CD4-positive, alpha-beta T cell treated with Interleukin-2 at 100 ng/mL for 4 hours (primary cell): ENCODE data around the gene UNC5C.

Experiments used
- DNase-seq: peaks from one replicate; pipeline ENCODE4 v3.0.0-alpha.2; 2020; ENCODE audit warnings: low spot score

Gene UNC5C

DNA sequence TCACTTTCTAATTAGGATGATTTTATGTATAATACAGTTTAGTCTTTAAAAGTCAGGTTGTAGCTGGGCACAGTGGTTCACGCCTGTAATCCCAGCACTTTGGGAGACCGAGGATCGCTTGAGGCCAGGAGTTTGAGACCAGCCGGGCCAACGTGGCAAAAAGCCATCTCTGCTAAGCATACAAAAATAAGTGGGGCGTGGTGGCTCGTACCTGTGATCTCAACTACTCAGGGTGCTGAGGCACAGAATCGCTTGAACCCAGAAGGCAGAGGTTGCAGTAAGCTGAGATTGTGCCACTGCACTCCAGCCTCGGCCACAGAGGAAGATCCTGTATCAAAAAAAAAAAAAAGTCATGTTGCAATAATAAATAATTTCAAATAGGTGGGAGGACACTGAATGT is 426.8 kb downstream of the UNC5C start:
- DNase-seq: no peak

DNA sequence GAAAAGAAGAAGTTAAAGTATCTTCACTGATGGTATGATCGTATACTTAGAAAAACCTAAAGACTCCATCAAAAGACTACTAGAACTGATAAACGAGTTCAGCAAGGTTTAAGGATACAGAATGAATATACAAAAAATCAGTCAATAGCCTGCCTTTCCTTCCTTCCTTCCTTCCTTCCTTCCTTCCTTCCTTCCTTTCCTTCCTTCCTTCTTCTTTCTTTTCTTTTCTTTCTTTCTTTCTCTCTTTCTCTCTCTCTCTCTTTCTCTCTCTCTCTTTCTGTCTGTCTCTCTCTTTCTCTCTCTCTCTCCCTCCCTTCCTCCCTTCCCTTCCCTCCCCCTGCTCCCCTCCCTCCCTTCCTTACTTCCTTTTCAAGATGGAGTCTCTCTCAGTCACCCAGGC is 428.3 kb downstream of the UNC5C start:
- DNase-seq: no peak

DNA sequence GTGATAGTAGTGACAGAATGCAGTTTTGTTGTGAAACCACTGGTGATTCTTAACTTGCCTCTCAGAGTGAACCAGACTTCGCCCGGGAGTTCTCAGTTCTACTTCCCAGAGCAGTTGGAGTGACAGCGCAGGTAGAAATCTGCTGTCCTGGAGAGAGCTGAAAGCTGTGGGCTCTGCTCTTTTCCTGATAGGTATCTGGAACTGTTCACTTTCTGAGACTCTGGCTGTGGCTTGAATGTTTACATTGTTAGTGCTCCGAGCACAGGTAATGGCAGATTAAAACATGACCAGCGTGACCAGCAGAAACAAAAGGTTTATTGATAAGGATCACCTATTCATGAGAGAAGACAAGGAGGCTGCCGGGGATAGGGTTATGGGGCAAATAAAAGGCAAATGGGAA is 430.3 kb downstream of the UNC5C start:
- DNase-seq: no peak

DNA sequence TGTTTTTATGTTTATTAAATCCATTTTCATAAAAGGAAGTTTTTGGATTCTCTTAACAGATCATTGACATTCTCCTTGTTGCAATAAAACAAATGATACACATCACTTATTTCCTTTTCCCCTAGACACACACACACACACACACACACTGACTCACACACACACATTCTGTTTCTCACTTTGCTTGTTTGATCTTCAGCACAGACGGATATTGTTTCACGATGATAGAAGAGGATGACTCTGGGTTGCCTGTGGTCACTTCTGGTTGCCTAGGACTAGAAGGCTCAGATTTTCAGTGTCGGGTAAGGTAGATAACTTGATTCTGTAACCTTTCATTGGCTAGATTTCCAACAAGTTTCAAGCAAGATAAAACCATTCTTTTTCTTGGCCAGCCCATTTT is 434.3 kb downstream of the UNC5C start:
- no peak for DNase-seq
